Sigmoid colon (tissue), 7 donors: ENCODE results near the gene LRRC1. TPM values are rescaled to one million over a fixed set of nuclear protein-coding genes. Genes with fewer than 3 reads are reported as not detected.

Source experiments
- DNase-seq: peaks from one replicate; pipeline ENCODE4 v3.0.0-alpha.2; 2019
- H3K27ac ChIP-seq, 4 donors: fragments of 200-600 bp; sonication (generic); one replicate each; pipeline ENCODE4 v1.5.1; 2016 to 2019; ENCODE audit warnings: mild to moderate bottlenecking in 1 of 4
- H3K27me3 ChIP-seq, 3 donors: fragments of 200-600 bp; sonication (generic); one replicate each; pipeline ENCODE4 v1.5.1; 2019; ENCODE audit warnings: mild to moderate bottlenecking in 1 of 3
- H3K36me3 ChIP-seq, 4 donors: fragments of 200-600 bp; sonication (generic); one replicate each; pipeline ENCODE4 v1.5.1; 2016 to 2019
- H3K4me1 ChIP-seq, 4 donors: fragments of 200-600 bp; sonication (generic); one replicate each; pipeline ENCODE4 v1.5.1; 2017 to 2019
- H3K4me3 ChIP-seq, 4 donors: fragments of 200-600 bp; sonication (generic); one replicate each; pipeline ENCODE4 v1.5.1; 2017 to 2019; ENCODE audit warnings: mild to moderate bottlenecking in 2 of 4, moderate library complexity in 1 of 4
- H3K9me3 ChIP-seq, 4 donors: fragments of 200-600 bp in 3 of 4; sonication (generic) in 3 of 4; one replicate each; pipeline versions ENCODE4 v1.5.1 to v1.6.1; 2013 to 2019
- EP300 ChIP-seq, 4 donors: sonication (generic); formaldehyde crosslinking; IDR thresholded peaks; one replicate each; pipeline ENCODE4 v1.6.1; 2017; ENCODE audit warnings: antibody characterized with exemption in 4 of 4
- POLR2A ChIP-seq, 2 donors: fragments of 450-650 bp; IDR thresholded peaks; one replicate each; pipeline ENCODE4 v1.6.1; 2016; ENCODE audit warnings: antibody characterized with exemption in 2 of 2, mild to moderate bottlenecking in 2 of 2, moderate library complexity in 2 of 2
- POLR2AphosphoS5 ChIP-seq, 4 donors: sonication (generic); formaldehyde crosslinking; IDR thresholded peaks; one replicate each; pipeline ENCODE4 v1.6.1; 2017; ENCODE audit warnings: antibody characterized with exemption in 4 of 4
- WGBS, 2 donors: extraction: QIAGEN DNeasy Blood & Tissue Kit; methylation state at CpG; one replicate each; pipeline ENCODE4 v1.1.7; 2013; 5-methylcytosine and 5-hydroxymethylcytosine counted together
- intact Hi-C: fragments of 100-400 bp; cut with DNase I; formaldehyde crosslinking; loops from one replicate; pipeline ENCODE4 v1.15.1; 2023
- polyA plus RNA-seq, 3 donors: library from polyadenylated mRNA; stranded (reverse); fragments of 200-250 nt; gene quantifications; one replicate each; pipeline ENCODE4 v1.2.3, GENCODE V29; 2013
- total RNA-seq, 4 donors: library from RNA; depleted of rRNA; stranded (reverse); fragments of >200 nt; gene quantifications; one replicate each; pipeline ENCODE4 v1.1.0, GENCODE V29; 2016
- TF ChIP-seq, protein P1 (sequence below), 4 experiments: fragments of 450-650 bp in 3 of 4; fragments of 200-600 bp in 1 of 4; IDR thresholded peaks; one replicate each; pipeline ENCODE4 v1.5.1; 2016 to 2019; ENCODE audit warnings: antibody characterized with exemption in 4 of 4, mild to moderate bottlenecking in 3 of 4, moderate library complexity in 2 of 4
- donor health status: healthy with polysubstance abuse.
- donor health status: Bipolar disorder and iron deficiency.
- donor health status: healthy.

Gene LRRC1
- total and polyA plus RNA-seq, 7 donors: 20.8 to 50.4 (median 29.9) TPM

DNA sequence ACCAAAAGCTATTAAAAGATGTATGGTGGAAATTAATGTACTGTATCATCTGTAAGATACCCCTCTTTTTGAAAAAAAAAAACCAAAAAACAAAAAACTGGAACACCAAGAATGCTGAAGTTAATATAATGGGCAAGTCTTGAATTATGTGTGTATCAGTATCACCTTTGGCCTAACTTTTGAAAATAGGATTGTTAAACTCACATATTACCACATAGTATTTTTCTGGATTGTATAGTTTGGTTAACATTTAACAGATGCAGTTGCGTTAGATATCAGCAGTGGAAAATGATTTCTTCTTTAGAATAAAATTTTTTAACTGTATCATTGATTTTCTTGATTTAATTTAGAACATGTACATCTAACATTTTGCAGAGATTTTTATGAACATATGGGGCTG is 118.5 kb downstream of the LRRC1 start:
- Histone ChIP-seq H3K27ac (no peak overlapping the region), H3K4me3 (no peak overlapping the region), H3K36me3 (peaks cover 0 to 35% (median 0%) of the 10 kb centered on the region in 4 donors), H3K4me1 (peaks cover 0 to 5% (median 0%) of the 10 kb centered on the region in 4 donors), H3K27me3 (no peaks in the 10 kb centered on the region), H3K9me3 (no peaks in the 10 kb centered on the region)
- 27 to 69% methylated on average over 1 of the region's 1 CpG for WGBS, 2 donors
- intact Hi-C loops: no loop called here
- TF ChIP-seq POLR2AphosphoS5 (IDR thresholded peaks at IDR 0.05) (no peak), EP300 (IDR thresholded peaks at IDR 0.05) (no peak)
- TF ChIP-seq, protein P1, sequence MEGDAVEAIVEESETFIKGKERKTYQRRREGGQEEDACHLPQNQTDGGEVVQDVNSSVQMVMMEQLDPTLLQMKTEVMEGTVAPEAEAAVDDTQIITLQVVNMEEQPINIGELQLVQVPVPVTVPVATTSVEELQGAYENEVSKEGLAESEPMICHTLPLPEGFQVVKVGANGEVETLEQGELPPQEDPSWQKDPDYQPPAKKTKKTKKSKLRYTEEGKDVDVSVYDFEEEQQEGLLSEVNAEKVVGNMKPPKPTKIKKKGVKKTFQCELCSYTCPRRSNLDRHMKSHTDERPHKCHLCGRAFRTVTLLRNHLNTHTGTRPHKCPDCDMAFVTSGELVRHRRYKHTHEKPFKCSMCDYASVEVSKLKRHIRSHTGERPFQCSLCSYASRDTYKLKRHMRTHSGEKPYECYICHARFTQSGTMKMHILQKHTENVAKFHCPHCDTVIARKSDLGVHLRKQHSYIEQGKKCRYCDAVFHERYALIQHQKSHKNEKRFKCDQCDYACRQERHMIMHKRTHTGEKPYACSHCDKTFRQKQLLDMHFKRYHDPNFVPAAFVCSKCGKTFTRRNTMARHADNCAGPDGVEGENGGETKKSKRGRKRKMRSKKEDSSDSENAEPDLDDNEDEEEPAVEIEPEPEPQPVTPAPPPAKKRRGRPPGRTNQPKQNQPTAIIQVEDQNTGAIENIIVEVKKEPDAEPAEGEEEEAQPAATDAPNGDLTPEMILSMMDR (IDR thresholded peaks at IDR 0.05): no peak
- DNase-seq: no peak

DNA sequence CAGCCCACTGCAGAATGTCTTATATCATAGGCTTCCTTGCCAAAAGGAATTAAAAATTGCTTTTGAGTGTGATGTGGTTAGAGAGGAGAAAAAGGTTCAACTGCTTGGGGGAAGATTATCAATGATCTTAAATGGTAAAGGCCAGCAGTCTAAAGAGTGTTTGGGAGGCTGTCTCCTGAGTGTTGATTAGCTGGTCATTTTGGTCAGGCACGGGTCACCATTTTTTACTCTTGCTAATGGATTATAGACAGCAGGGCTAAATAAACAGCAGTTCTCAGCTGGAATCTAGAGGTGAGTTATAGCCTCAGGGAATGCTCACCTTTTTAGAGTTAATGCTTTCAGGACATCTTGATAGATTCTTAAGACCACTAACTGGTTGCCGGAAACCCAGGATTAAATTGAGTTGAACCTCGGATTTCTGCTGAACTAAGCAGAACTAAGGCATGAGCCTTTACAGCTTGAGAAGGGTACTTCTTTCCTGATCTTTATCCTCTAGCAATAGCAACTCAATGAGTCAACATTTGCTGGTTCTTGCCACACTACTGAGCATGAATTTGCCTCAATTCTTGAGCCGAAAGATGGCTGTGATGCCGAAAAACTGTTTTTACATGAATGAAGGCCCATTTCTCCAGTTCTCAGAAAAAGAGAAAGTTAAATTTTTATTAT is 120.4 kb downstream of the LRRC1 start:
- peaks cover 0 to 51% (median 0%) of the 10 kb centered on the region in 4 donors for H3K36me3 ChIP-seq
- DNase-seq: no peak
- H3K27me3 ChIP-seq: no peaks in the 10 kb centered on the region
- intact Hi-C loops: no loop called here
- H3K4me1 ChIP-seq: peaks cover 0 to 5% (median 0%) of the 10 kb centered on the region in 4 donors
- TF ChIP-seq EP300 (IDR thresholded peaks at IDR 0.05) (no peak), POLR2A (IDR thresholded peaks at IDR 0.05) (no peak), POLR2AphosphoS5 (IDR thresholded peaks at IDR 0.05) (no peak)
- TF ChIP-seq, protein P1 (IDR thresholded peaks at IDR 0.05): no peak
- H3K27ac ChIP-seq: no peak overlapping the region
- WGBS, 2 donors: 91 to 98% methylated on average over 5 of the region's 5 CpGs
- no peaks in the 10 kb centered on the region for H3K9me3 ChIP-seq
- no peak overlapping the region for H3K4me3 ChIP-seq

DNA sequence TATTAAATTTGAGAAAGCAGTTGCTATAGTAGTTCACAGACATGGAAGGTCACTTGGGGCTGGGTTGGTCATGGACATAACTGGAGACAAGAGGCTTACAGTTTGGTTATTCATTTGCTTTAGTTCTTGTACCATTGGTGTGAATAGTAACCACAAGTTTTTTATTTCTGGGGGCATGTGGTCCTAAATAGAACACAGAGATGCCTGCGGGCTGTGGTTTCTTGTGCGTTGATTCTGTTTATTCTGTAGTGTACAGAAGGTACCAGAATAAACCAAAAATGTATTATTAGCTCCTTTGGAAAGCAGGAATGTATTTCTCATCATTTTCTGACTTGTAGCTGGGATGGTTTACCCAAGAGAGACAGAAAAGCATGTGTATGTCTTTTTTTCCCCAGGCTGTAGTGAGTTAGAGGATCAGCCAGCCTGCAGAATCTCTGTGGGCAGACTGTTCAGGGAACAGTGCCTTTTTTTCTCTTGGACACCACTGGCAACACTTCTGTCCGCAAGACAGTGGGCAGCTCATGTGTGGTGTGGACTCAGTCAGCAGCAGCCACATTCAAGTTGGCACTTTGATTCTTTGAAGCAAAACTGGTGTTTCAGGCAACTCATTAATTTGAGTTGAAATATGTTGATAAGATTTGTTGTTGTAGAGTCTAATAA is 122.1 kb downstream of the LRRC1 start:
- intact Hi-C loops: no loop called here
- 88 to 94% methylated on average over 3 of the region's 3 CpGs for WGBS, 2 donors

DNA sequence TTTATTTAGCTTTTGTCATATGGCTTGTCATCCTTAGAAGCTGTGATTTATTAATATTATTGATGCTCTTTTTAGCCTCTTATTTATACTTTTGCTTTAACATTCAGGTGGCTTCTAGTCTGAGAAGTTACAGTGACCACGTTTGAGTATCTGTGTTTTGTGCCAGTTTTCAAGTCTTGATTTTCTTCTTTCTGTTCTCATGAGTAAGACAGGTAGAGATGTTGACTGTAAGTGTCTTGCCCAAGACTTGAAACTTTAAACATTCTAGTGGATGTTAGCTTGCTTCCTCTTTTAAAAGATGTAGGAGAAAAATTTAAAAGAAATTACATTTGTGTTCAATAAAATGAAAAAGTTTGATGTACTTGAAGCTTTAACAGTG is 122.6 kb downstream of the LRRC1 start:
- intact Hi-C loops: no loop called here
- TF ChIP-seq EP300 (IDR thresholded peaks at IDR 0.05): no peak
- TF ChIP-seq, protein P1 (IDR thresholded peaks at IDR 0.05): no peak
- 26 to 45% methylated on average over 1 of the region's 1 CpG for WGBS, 2 donors
- no peak overlapping the region for H3K27ac ChIP-seq
- DNase-seq: no peak
- H3K4me3 ChIP-seq: no peak overlapping the region
- no peaks in the 10 kb centered on the region for H3K27me3 ChIP-seq
- H3K9me3 ChIP-seq: no peaks in the 10 kb centered on the region
- peaks cover under 1 to 73% (median 4%) of the 10 kb centered on the region in 4 donors for H3K36me3 ChIP-seq
- H3K4me1 ChIP-seq: no peaks in the 10 kb centered on the region

More for the DNA sequence above, 122.1 kb downstream of the LRRC1 start:
- Histone ChIP-seq H3K9me3 (no peaks in the 10 kb centered on the region), H3K4me3 (no peak overlapping the region), H3K36me3 (peaks cover 0 to 68% (median 0%) of the 10 kb centered on the region in 4 donors), H3K27me3 (no peaks in the 10 kb centered on the region), H3K27ac (no peak overlapping the region), H3K4me1 (no peaks in the 10 kb centered on the region)
- TF ChIP-seq, protein P1 (IDR thresholded peaks at IDR 0.05): no peak
- no peak for DNase-seq
